Jurkat, Clone E6-1 (cell line): ENCODE results near the gene CLIC5.
A peak's percentile ranks its signal among the peaks of the same experiment; 100 is the strongest.

Source experiments
- DNase-seq: peaks from one replicate; pipeline ENCODE4 v3.0.0-alpha.2; 2011; ENCODE audit warnings: low read depth, low spot score
- H3K4me3 ChIP-seq: 2 replicates; pipeline ENCODE4 v1.5.1; 2011; ENCODE audit warnings: mild to moderate bottlenecking, low read length, control low read depth, moderate library complexity

CLIC5 gene

GRCh38 chr6:45972795-45973503, 42.7 kb downstream of the CLIC5 start:
- no peak for DNase-seq
- no peak overlapping the region for H3K4me3 ChIP-seq

- no peak overlapping the region for H3K4me3 ChIP-seq
- no peak for DNase-seq
Measured at GRCh38 chr6:45971287-45971686, 44.4 kb downstream of the CLIC5 start.

DNA sequence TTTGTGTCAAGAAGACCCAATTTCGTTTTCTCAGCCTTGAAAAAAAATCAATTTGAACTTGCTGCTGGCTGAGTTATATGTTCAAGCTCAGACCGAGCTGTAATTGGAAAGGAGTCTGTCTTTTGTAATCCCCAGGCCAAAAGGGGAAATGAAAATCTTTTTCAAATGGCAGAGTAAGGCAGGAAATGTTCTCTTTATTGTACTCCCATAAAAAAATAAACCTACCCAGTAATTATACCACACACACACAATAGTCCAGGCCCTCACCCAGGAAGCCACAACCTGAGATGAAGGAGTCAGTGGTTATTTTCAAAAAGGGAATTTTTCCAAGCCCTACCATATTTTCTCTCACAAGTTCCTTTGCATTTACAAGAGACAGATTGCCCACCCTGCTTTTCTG, 45.3 kb downstream of the CLIC5 start:
- H3K4me3 ChIP-seq = no peak overlapping the region
- DNase-seq = peak; percentile 16

GRCh38 chr6:45969883-45970282, 45.8 kb downstream of the CLIC5 start:
- no peak for DNase-seq
- H3K4me3 ChIP-seq = no peak overlapping the region

- H3K4me3 ChIP-seq = no peak overlapping the region
- DNase-seq = no peak
Measured at GRCh38 chr6:45969026-45969425, 46.6 kb downstream of the CLIC5 start.

GRCh38 chr6:45967363-45967762, 48.3 kb downstream of the CLIC5 start:
- no peak overlapping the region for H3K4me3 ChIP-seq
- no peak for DNase-seq

- DNase-seq = peak; percentile 19
Measured at GRCh38 chr6:45966797-45967196, 48.9 kb downstream of the CLIC5 start.

DNA sequence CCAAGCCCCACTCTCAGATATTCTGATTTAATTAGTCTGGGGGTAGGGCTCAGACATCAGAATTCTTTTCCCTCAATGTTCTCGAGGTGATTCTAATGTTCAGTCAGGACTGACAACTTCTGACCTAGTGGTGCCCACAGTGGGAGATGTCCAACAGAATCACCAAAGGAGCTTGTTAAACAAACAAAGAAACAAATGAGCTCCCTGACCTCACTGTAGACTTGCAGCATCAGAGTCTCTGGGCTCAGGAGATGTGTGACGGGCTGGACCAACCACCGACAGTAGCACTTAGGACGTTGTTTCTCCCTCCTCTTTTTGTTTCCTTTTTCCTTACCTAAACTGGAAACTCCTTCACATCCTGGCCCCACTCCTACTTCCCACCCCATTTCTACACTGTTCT, 49.3 kb downstream of the CLIC5 start:
- no peak overlapping the region for H3K4me3 ChIP-seq
- no peak for DNase-seq

More at GRCh38 chr6:45966797-45967196, 48.9 kb downstream of the CLIC5 start:
- H3K4me3 ChIP-seq = no peak overlapping the region

- no peak overlapping the region for H3K4me3 ChIP-seq
- no peak for DNase-seq
Measured at GRCh38 chr6:45965792-45966191, 49.9 kb downstream of the CLIC5 start.

- no peak for DNase-seq
- no peak overlapping the region for H3K4me3 ChIP-seq
Measured at GRCh38 chr6:45965007-45965406, 50.7 kb downstream of the CLIC5 start.

DNA sequence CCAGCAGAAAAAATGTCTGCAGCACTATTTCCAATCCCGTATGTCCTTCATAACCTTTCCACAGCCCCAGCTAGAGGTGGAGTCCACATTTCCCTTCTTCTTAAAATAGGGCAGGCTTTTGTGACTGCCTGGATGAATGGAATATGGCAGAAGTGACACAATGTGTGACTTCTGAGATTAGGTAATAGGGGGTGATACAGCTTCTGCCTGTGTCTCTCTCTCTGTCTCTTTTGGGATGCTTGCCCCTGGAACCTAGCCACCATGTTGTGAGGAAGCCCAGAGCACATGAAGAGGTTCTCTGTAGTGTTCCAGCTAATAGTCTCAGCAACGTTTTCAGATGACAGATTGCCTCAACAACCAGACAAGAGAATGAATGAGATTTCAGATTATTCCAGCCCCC, 51.4 kb downstream of the CLIC5 start:
- no peak for DNase-seq
- no peak overlapping the region for H3K4me3 ChIP-seq

DNA sequence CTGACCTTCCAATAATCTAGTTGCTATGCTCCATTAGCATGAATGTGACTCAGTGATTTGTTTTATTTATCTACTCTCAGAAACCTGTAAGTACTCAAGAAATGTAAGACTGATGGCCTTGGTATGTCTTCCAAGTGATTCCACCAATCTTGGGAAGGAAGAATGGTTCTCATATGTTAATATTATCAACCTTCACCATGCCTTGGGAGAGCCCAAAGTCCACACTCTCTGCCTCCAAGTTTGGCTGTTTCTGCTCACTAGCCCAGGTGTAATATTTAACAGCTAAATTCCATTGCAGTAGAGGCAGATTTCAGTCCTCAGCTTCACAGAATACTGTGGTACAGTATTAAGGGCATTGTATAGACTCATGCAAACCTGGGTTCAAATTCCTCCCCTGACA, 51.8 kb downstream of the CLIC5 start:
- no peak for DNase-seq
- no peak overlapping the region for H3K4me3 ChIP-seq

DNA sequence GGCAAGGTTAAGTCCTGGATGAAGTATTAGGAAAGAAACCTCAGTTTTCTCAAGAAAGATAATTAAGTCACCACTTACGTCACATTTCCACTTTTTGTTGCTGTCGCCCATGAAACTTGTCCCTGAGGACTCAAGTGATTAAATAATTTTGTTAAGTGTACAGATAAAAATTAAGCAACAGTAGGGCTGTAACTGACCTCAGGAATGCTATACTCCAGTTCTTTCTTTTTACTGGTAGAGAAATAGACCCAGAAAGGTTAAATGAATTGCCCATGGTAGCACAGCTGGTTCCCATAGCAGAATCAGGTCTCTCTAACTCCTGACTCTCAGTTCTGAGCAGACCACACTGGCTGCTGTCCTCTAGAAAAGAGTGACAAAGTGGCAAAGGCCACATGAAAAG, 54.5 kb downstream of the CLIC5 start:
- no peak overlapping the region for H3K4me3 ChIP-seq
- no peak for DNase-seq

DNA sequence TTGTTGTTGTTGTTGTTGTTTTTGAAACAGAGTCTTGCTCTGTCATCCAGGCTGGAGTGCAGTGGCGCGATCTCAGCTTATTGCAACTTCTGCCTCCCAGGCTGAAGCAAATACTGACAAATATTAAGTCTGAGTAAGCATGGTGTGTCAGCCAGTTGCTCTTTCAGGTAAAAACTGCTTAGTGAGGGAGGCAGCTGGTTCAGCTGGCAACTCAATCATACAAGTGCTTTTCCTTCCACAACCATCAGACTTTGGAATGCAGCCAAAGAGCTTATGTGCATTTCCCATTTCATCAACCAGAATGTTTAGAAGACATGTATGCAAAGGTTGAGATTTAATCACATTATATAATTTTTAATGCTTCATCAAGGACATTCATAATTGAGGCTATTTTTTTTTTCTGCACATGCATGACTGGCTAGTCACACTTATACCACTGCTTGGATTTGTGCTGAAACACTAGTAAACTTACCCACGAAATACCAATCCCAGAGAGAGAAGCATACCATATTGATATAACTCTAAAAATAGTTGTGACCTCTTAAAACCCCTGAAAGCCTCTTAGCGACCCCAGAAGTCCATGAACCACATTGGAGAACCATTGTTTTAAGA, 56.0 kb downstream of the CLIC5 start:
- H3K4me3 ChIP-seq = no peak overlapping the region
- no peak for DNase-seq

DNA sequence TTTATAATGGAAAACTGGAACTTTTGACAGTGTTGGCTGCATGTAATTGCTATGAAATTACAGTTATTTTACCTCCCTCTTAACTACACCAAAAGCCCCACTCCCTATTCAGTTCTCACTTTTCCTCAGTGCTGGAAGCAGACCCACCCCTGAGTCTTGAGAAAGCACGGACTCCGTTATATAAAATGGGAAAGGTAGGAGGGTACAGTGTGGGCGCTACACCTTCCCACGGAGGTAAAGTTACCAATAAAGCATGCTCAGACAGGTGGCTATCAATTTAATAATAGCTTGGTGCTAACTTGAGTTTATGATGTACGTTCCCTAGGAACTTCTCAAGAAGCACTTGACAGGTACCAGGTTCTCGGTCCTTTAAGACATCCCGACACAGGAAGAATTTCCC, 59.0 kb downstream of the CLIC5 start:
- no peak for DNase-seq
- H3K4me3 ChIP-seq = no peak overlapping the region

DNA sequence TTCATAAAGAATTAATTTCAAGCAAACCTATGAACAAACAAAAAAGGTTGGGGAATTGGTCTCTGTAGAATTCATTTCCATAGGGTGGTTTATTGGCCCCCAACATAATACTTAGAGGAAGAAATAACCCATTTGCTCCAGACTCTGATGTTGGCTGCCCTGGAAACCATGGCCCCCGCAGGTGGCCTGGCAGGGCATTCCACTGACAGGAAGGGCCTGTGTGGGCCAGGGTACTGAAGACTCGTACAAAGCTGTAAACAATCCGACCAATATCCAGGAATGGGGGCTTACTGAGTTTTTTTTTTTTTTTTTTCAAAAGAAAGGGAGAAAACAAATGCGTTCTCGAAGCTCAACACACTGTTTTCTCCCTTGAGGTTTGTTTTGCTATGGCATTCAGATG, 59.5 kb downstream of the CLIC5 start:
- H3K4me3 ChIP-seq = no peak overlapping the region
- no peak for DNase-seq

DNA sequence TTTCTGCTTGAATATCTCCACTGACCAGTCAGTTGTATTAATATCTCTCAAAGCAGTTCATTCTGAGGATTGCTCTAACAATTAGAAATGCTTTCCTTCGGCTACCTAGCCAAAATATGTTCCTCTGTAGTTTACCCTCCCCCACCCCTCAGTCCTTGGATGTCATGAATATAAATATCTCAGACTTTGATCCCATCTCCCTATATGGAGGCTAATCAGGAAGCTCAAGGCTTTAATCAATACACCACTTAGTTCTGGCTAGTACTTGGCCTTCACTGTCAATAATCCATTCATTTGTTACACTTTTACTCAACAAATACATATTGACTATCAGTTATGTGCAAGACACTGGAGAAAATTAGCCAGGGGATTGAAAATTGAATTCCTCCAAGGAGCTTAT, 60.1 kb downstream of the CLIC5 start:
- H3K4me3 ChIP-seq = no peak overlapping the region
- no peak for DNase-seq

- no peak overlapping the region for H3K4me3 ChIP-seq
- no peak for DNase-seq
Measured at GRCh38 chr6:45952546-45952945, 63.1 kb downstream of the CLIC5 start.

- no peak for DNase-seq
- no peak overlapping the region for H3K4me3 ChIP-seq
Measured at GRCh38 chr6:45952168-45952529, 63.5 kb downstream of the CLIC5 start.

DNA sequence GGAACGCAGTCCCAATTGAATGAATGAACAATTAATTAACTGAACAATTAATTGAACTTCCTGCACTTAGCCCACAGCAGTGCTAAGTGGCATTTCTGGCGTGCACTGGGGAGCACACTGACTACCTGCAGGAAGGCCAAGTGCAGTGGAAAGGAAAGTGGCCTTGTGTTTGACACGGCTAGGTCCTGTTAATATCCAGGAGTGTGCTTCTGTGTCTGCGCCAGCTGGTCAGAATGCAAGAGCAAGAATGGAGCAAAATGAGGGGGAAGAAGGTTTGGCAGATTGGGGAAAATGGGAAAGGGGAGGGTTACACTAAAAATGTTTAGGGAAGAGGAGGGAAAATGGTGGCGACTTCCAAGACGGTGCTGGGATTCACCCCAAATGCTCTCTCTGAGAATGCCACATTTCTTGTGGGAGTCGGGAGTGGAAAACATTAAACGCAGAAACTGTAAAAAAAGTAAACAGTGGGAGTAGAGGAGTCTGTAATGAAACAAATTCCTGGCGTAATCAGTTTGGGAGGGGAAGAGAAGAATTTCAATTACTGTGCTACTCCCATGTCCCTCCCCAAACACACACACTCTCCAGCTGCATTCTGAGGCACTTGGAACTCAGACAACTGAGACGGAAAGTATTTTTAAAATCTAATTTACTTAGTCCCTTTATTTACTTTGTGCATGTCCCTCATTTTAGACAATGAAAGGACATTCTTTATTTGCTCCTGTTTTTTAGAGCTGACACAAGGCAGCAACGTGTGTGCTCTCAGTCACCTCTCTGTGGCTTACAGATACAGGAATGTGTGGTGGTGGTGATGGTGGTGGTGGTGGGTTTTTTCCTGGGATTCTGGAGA, 64.1 kb downstream of the CLIC5 start:
- no peak for DNase-seq
- H3K4me3 ChIP-seq = no peak overlapping the region
